WTC11 (cell line): ENCODE measurements around the gene ZDHHC8.

Source experiments
- CTCF ChIP-seq: fragments of 200-600 bp; IDR thresholded peaks from 2 replicates; pipeline ENCODE4 v1.8.0; 2022; ENCODE audit warnings: antibody characterized with exemption
- ETV6 ChIP-seq: sonication (generic); formaldehyde crosslinking; IDR thresholded peaks from 2 replicates; pipeline ENCODE4 v1.8.1; 2022; ENCODE audit warnings: mild to moderate bottlenecking, missing genetic modification reagents
- MAX ChIP-seq: sonication (generic); formaldehyde crosslinking; IDR thresholded peaks from 2 replicates; pipeline ENCODE4 v1.8.0; 2022; ENCODE audit warnings: mild to moderate bottlenecking, missing genetic modification reagents
- RELA ChIP-seq: sonication (generic); formaldehyde crosslinking; IDR thresholded peaks from 2 replicates; pipeline ENCODE4 v1.8.1; 2022; ENCODE audit warnings: missing genetic modification reagents, mild to moderate bottlenecking, borderline replicate concordance
- ZNF121 ChIP-seq: sonication (generic); formaldehyde crosslinking; IDR thresholded peaks from 2 replicates; pipeline ENCODE4 v1.8.0; 2023; ENCODE audit warnings: missing genetic modification reagents

- no peak for TF ChIP-seq ETV6 (CRISPR knock-in tag)
- no peak for TF ChIP-seq CTCF
- TF ChIP-seq MAX (CRISPR knock-in tag), result no peak
- TF ChIP-seq RELA (CRISPR knock-in tag), result no peak
- TF ChIP-seq ZNF121 (CRISPR knock-in tag), result no peak
These were observed 19.0 kb downstream of the ZDHHC8 start, which contains the start of gene CCDC188 for GRCh38 chr22:20150381-20151275.
